Trophoblast cell (in vitro differentiated cells and primary cell): ENCODE measurements around the gene GADL1.

Source experiments
- DNase-seq, 2 donors: peaks; one replicate each; pipeline ENCODE4 v3.0.0-alpha.2; 2016
- H2AFZ ChIP-seq: 2 replicates; pipeline ENCODE4 v1.6.1; 2013; ENCODE audit warnings: low read length, moderate library complexity, mild to moderate bottlenecking; ENCODE audit not compliant: insufficient read depth, poor library complexity
- H2AK5ac ChIP-seq: 2 replicates; pipeline ENCODE4 v1.6.1; 2013; ENCODE audit warnings: mild to moderate bottlenecking, low read length
- H2BK120ac ChIP-seq: 2 replicates; pipeline ENCODE4 v1.6.1; 2013; ENCODE audit warnings: low read length, mild to moderate bottlenecking, moderate library complexity; ENCODE audit not compliant: insufficient read depth, poor library complexity
- H2BK12ac ChIP-seq: 2 replicates; pipeline ENCODE4 v1.6.1; 2013; ENCODE audit warnings: mild to moderate bottlenecking, low read length, moderate library complexity
- H2BK5ac ChIP-seq: 2 replicates; pipeline ENCODE4 v1.6.1; 2013; ENCODE audit warnings: low read length, low read depth, moderate library complexity, mild to moderate bottlenecking; ENCODE audit not compliant: poor library complexity
- H3K14ac ChIP-seq: 2 replicates; pipeline ENCODE4 v1.6.1; 2013; ENCODE audit warnings: mild to moderate bottlenecking, low read length
- H3K18ac ChIP-seq: 2 replicates; pipeline ENCODE4 v1.6.1; 2013; ENCODE audit warnings: mild to moderate bottlenecking, low read length
- H3K23ac ChIP-seq: 2 replicates; pipeline ENCODE4 v1.6.1; 2013; ENCODE audit warnings: low read length
- H3K27ac ChIP-seq: 2 replicates; pipeline ENCODE4 v1.5.1; 2013; ENCODE audit warnings: low read depth, mild to moderate bottlenecking, inconsistent platforms, low read length, moderate library complexity
- H3K27me3 ChIP-seq: 2 replicates; pipeline ENCODE4 v1.6.1; 2013; ENCODE audit warnings: inconsistent platforms, mild to moderate bottlenecking, low read length, moderate library complexity; ENCODE audit not compliant: insufficient read depth
- H3K36me3 ChIP-seq, 2 experiments: 1 replicate in 1 of 2; 2 replicates in 1 of 2; pipeline ENCODE4 v1.6.1; 2013; ENCODE audit warnings: low read length in 2 of 2, mild to moderate bottlenecking in 2 of 2, moderate library complexity in 1 of 2; ENCODE audit not compliant: insufficient read depth in 2 of 2, control insufficient read depth in 1 of 2
- H3K4ac ChIP-seq: 2 replicates; pipeline ENCODE4 v1.6.1; 2013; ENCODE audit warnings: low read depth, mild to moderate bottlenecking, low read length, moderate library complexity
- H3K4me1 ChIP-seq, 2 experiments: 1 replicate in 1 of 2; 2 replicates in 1 of 2; pipeline ENCODE4 v1.6.1; 2013; ENCODE audit warnings: low read length in 2 of 2, mild to moderate bottlenecking in 2 of 2, moderate library complexity in 1 of 2; ENCODE audit not compliant: insufficient read depth in 2 of 2, control insufficient read depth in 1 of 2
- H3K4me2 ChIP-seq: 2 replicates; pipeline ENCODE4 v1.6.1; 2013; ENCODE audit warnings: inconsistent platforms, mild to moderate bottlenecking, low read length, moderate library complexity
- H3K4me3 ChIP-seq: 2 replicates; pipeline ENCODE4 v1.5.1; 2013; ENCODE audit warnings: mild to moderate bottlenecking, low read depth, low read length, inconsistent platforms
- H3K79me1 ChIP-seq: one replicate; pipeline ENCODE4 v1.6.1; 2013; ENCODE audit warnings: low read length
- H3K79me2 ChIP-seq: 2 replicates; pipeline ENCODE4 v1.6.1; 2013; ENCODE audit warnings: low read length, mild to moderate bottlenecking; ENCODE audit not compliant: control insufficient read depth, insufficient read depth, poor library complexity
- H3K9ac ChIP-seq: 2 replicates; pipeline ENCODE4 v1.6.1; 2013; ENCODE audit warnings: mild to moderate bottlenecking, low read length
- H3K9me3 ChIP-seq: 2 replicates; pipeline ENCODE4 v1.6.1; 2013; ENCODE audit warnings: low read depth, mild to moderate bottlenecking, control low read depth, inconsistent platforms, low read length; ENCODE audit not compliant: insufficient read depth
- H4K12ac ChIP-seq: 2 replicates; pipeline ENCODE4 v1.6.1; 2013; ENCODE audit warnings: low read depth, mild to moderate bottlenecking, low read length, moderate library complexity
- H4K8ac ChIP-seq: 2 replicates; pipeline ENCODE4 v1.6.1; 2013; ENCODE audit warnings: low read depth, mild to moderate bottlenecking, low read length, moderate library complexity
- H4K91ac ChIP-seq: one replicate; pipeline ENCODE4 v1.6.1; 2013; ENCODE audit warnings: low read depth, mild to moderate bottlenecking, low read length, moderate library complexity
- WGBS: extraction: QIAGEN DNeasy Blood & Tissue Kit; methylation state at CpG from one replicate; pipeline ENCODE4 v1.1.7; 2013; ENCODE audit warnings: missing lambda C conversion rate; ENCODE audit not compliant: insufficient read length, insufficient coverage; ENCODE audit errors: extremely low coverage; 5-methylcytosine and 5-hydroxymethylcytosine counted together

The GADL1 gene

GRCh38 chr3:30764891-30765290 is 129.6 kb downstream of the GADL1 start:
- Histone ChIP-seq H3K4me2 (no peak overlapping the region), H3K27me3 (no peaks in the 10 kb centered on the region), H3K4me1 (no peaks in the 10 kb centered on the region), H3K36me3 (no peaks in the 10 kb centered on the region), H3K14ac (no peak overlapping the region), H4K8ac (no peak overlapping the region), H3K79me2 (no peaks in the 10 kb centered on the region), H3K79me1 (no peaks in the 10 kb centered on the region), H3K9ac (no peak overlapping the region), H2AFZ (no peak overlapping the region), H2BK12ac (no peak overlapping the region), H2BK120ac (no peak overlapping the region), H3K4ac (no peak overlapping the region), H2BK5ac (no peak overlapping the region), H3K9me3 (no peaks in the 10 kb centered on the region), H2AK5ac (no peak overlapping the region), H4K91ac (no peak overlapping the region), H4K12ac (no peak overlapping the region), H3K27ac (no peak overlapping the region), H3K4me3 (no peak overlapping the region), H3K18ac (no peak overlapping the region), H3K23ac (no peak overlapping the region)
- WGBS: no CpG with 5 or more reads among the region's 4 CpGs
- no peak for DNase-seq

GRCh38 chr3:30764281-30764680 is 130.2 kb downstream of the GADL1 start:
- Histone ChIP-seq H2AK5ac (no peak overlapping the region), H3K4me2 (no peak overlapping the region), H2AFZ (no peak overlapping the region), H3K4me1 (no peaks in the 10 kb centered on the region), H3K4ac (no peak overlapping the region), H3K9ac (no peak overlapping the region), H3K79me2 (no peaks in the 10 kb centered on the region), H2BK5ac (no peak overlapping the region), H3K27me3 (no peaks in the 10 kb centered on the region), H3K27ac (no peak overlapping the region), H4K12ac (no peak overlapping the region), H2BK12ac (no peak overlapping the region), H3K79me1 (no peaks in the 10 kb centered on the region), H4K91ac (no peak overlapping the region), H3K18ac (no peak overlapping the region), H3K23ac (no peak overlapping the region), H3K9me3 (no peaks in the 10 kb centered on the region), H4K8ac (no peak overlapping the region), H3K14ac (no peak overlapping the region), H3K36me3 (no peaks in the 10 kb centered on the region), H2BK120ac (no peak overlapping the region), H3K4me3 (no peak overlapping the region)
- no CpG with 5 or more reads among the region's 3 CpGs for WGBS
- no peak for DNase-seq

- no peak for DNase-seq
- H3K4ac ChIP-seq: no peak overlapping the region
- no peaks in the 10 kb centered on the region for H3K4me1 ChIP-seq
- H3K79me2 ChIP-seq: no peaks in the 10 kb centered on the region
- no peak overlapping the region for H3K23ac ChIP-seq
- H3K27ac ChIP-seq: no peak overlapping the region
- no peak overlapping the region for H4K91ac ChIP-seq
- H3K18ac ChIP-seq: no peak overlapping the region
- H2BK12ac ChIP-seq: no peak overlapping the region
- no peak overlapping the region for H4K8ac ChIP-seq
- H3K9me3 ChIP-seq: no peaks in the 10 kb centered on the region
- no peak overlapping the region for H2AFZ ChIP-seq
- no peaks in the 10 kb centered on the region for H3K79me1 ChIP-seq
- no CpG with 5 or more reads among the region's 3 CpGs for WGBS
- H3K14ac ChIP-seq: no peak overlapping the region
- H3K27me3 ChIP-seq: no peaks in the 10 kb centered on the region
- no peak overlapping the region for H3K9ac ChIP-seq
- no peak overlapping the region for H3K4me3 ChIP-seq
- no peak overlapping the region for H3K4me2 ChIP-seq
- H2AK5ac ChIP-seq: no peak overlapping the region
- no peaks in the 10 kb centered on the region for H3K36me3 ChIP-seq
- no peak overlapping the region for H2BK5ac ChIP-seq
- H4K12ac ChIP-seq: no peak overlapping the region
- no peak overlapping the region for H2BK120ac ChIP-seq
These were observed 133.1 kb downstream of the GADL1 start for GRCh38 chr3:30761374-30761773.

GRCh38 chr3:30760737-30761136 is 133.7 kb downstream of the GADL1 start:
- no peaks in the 10 kb centered on the region for H3K79me1 ChIP-seq
- H3K4me1 ChIP-seq: no peaks in the 10 kb centered on the region
- H3K18ac ChIP-seq: no peak overlapping the region
- H3K27ac ChIP-seq: no peak overlapping the region
- no peaks in the 10 kb centered on the region for H3K9me3 ChIP-seq
- no peak overlapping the region for H2BK12ac ChIP-seq
- H3K4ac ChIP-seq: no peak overlapping the region
- H3K36me3 ChIP-seq: no peaks in the 10 kb centered on the region
- H2AFZ ChIP-seq: no peak overlapping the region
- H2BK120ac ChIP-seq: no peak overlapping the region
- no peak overlapping the region for H3K23ac ChIP-seq
- H4K12ac ChIP-seq: no peak overlapping the region
- H2AK5ac ChIP-seq: no peak overlapping the region
- no peak overlapping the region for H3K14ac ChIP-seq
- H4K91ac ChIP-seq: no peak overlapping the region
- no peak overlapping the region for H4K8ac ChIP-seq
- no peaks in the 10 kb centered on the region for H3K27me3 ChIP-seq
- WGBS: no CpG with 5 or more reads among the region's 2 CpGs
- no peak overlapping the region for H3K4me2 ChIP-seq
- no peak overlapping the region for H3K9ac ChIP-seq
- H3K4me3 ChIP-seq: no peak overlapping the region
- H3K79me2 ChIP-seq: no peaks in the 10 kb centered on the region
- DNase-seq: no peak
- no peak overlapping the region for H2BK5ac ChIP-seq
